ENCODE results near the gene DENND4C.
A peak's percentile ranks its signal among the peaks of the same experiment; 100 is the strongest.

Gene DENND4C

DNA sequence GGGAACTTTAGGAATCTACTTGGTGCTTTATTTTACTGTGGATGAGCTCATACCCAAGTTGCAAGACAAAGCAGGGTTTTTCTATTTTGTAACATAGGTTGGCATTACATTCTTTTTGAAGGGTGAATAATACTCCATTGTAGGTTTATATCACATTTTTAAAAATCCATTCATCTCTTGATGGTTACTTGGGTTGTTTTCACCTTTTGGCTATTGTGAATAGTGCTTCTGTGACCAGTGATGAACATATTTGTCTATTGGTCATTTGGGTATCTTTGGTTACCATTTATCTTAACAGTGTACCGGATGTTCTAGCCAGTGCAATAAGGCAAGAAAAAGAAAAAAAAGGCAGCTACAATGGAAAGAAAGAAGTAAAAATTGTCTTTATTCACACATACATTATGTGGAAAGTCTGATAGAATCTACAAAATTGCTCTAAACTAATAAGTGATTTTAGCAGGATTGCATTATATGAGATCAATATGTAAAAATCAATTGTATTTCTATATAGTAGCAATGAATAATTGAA lies 40.0 kb downstream of the DENND4C start:
- DNase-seq, result no peak

DNA sequence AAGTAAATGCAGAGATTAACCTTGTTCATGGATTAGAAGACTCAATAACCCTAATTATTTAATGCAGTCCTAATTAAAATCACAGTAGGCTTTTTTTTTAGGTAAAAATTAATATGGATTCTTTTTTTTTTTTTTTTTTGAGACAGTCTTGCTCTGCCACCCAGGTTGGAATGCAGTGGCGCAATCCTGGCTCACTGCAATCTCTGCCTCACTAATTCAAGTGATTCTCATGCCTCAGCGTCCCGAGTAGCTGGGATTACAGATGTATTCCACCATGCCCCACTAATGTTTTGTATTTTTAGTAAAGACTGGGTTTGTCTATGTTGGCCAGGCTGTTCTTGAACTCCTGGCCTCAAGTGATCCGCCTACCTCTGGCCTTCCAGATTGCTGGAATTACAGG lies 40.6 kb downstream of the DENND4C start:
- no peak for DNase-seq

DNA sequence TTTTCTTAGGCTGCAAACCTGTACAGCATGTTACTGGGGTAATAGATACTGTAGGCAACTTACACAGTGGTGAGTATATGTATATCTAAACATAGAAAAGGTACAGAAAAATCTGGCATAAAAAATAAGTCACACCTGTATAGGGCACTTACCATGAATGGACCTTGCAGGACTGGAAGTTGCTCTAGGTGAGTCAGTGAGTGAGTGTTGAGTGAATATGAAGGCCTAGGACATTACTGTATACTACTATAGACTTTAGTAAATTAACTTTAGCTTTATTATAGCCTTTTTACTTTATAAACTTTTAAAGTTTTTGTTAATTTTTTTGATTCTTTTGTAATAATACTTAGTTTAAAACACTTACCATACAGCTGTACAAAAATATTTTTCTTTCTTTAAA lies 51.3 kb downstream of the DENND4C start:
- DNase-seq, result no peak

DNA sequence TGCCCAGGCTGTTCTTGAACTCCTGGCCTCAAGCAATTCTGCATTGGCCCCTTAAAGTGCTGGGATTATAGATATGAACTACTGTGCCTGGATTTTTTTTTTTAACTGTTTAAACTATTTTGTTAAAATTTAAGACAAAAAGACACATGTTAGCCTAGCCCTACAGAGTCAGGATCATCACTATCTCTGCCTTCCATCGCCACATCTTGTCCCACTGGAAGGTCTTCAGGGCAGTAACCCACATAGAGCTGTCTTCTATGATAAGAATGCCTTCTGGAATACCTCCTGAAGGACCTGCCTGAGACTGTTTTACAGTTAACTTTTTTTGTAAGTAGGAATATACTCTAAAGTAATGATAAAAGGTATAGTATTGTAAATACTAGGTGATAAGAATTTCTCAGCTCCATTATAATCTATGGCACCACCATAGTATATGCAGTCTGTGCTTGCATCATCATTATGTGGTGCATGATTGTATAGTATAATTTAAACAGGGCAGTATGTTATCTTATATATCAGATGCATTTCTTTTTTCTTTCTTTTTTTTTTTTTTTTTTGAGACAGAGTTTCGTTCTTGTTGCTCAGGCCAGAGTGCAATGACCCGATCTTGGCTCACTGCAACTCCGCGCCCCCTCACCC lies 52.7 kb downstream of the DENND4C start:
- DNase-seq, result no peak

DNA sequence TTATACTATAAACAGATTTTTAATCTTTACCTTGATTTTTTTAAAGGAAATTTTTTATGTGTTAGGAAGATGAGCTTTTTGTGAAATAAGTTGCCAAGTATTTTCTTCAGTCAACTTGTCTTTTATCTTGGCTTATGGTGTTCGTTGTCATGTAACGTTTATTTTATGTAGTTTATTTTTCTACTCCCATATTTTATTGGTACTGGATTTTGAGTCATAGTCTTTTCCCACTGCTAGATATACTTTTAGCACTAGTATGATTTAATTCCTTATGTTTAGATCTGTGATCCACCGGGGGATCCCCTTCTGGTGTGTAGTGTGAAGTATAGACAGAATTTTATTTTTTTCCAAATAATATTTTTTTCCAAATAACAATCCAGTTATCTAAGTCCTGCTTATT lies 54.2 kb downstream of the DENND4C start:
- DNase-seq, result no peak

DNA sequence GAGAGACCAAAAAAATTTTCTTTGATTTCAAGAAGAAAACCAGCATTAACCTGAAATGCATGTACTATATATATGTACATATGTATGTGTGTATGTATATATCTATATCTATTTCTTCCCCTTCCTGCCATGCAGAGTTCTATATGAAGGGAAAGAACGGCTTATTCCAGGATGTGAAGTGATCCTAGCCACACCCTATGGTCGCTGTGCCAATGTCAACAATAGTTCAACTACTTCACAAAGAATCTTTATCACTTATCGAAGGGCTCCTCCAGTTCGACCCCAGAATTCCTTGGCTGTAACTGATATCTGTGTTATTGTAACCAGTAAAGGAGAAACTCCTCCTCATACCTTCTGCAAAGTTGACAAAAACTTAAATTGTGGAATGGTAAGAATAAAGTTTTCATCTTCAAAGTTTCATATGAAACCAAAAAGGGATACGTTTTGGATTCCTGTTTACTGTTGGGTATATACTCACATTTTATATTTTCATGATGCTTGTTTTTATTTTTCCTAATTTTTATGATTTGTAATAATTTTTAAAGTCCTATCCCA lies 56.2 kb downstream of the DENND4C start:
- no peak for DNase-seq

DNA sequence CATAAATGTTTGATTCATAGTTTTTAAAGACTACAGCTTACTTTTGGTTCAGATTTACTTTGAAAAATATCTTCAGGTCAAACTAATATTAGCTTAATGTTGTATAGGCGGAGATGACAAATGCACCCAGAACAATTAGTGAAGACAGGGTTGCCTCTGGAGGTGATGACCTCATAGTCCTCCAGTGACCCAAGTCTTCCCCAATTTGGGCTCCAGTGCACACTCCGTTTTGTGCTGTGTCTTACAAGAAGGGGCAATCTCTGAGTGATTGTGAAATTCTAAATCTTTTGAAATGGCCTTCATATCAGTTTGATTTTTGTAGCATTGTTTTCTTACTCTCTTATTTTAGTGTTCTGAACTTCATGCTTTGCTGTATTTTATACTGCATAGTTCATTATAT lies 57.6 kb downstream of the DENND4C start:
- no peak for DNase-seq

DNA sequence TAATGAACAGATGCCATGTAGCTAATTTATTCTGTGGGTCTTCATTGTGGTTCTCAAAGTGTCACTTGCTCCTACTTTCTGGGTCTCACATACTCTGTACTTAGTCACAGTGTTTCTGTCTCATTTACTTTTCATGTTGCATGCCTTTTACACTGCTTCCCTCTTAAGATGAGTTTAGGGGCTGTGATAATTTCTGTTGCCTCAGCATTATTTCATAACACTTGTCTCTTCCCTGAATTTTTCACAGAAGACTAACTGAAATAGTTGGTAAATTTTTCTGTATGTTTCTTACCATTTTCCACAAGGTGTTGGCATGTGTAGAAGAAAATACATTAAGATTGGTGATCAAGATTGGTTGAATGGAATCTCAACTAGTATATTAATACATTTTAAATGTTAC lies 59.6 kb downstream of the DENND4C start:
- no peak for DNase-seq

DNA sequence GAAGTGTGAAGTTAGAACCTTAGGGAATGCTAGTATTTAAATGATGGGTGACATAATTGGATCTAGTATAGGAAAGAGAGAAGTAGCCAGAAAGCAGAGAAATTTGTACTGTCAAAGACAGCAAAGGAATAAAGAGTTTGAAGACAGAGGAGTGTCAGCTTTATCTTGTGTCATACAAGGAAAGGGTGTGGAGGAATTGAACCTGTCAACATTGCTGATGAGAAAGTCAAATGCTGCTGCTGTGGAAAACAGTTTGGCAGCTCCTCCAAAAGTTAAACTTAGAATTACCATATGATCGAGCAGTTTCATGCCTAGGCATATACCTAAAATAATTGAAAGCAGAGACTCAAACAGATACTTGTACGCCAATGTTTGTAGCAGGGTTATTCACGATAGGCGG lies 63.7 kb downstream of the DENND4C start:
- DNase-seq, result no peak

DNA sequence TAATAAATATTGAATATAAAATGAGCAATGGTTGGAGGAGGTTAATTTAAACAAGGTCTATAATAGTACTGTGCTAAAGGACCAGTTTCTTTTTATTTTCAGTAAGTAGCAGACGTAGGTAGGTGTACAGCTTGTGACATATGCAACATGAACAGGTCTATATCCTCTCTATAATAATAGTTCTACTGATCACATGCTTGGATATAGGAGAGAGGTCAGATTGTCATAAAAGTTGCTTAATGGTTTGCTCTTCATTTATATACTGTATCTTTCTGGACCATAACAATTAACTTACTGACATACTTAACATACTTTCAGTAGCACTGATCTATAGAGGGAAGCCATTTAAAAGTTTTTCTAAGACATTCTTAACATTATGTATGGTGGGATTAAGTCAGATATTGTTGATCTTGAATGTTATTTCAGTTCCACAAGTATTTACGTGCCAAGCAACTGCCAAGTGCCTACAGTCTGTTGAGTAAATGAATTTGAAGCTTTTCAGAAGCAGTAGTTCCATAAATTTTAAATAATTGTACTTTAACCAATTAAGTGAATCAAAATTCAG lies 68.0 kb downstream of the DENND4C start:
- DNase-seq, result no peak

DNA sequence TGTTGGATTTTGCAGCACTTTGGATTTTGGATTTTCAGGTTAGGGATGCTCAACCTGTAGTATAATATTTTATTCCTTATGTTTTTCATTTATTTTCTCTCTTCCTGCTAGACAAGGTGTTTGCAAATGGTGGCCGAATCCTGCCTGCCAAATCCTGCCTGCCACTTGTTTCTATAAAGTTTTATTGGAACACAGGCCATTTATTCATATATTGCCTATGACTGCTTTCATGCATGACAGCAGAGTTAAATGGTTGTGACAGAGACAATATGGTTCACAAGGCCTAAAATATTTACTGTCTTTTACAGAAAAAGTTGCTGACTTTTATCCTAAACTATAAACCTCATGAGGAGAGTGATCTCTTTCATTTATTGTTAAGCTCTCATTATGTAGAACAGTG lies 72.7 kb downstream of the DENND4C start:
- DNase-seq, result no peak

DNA sequence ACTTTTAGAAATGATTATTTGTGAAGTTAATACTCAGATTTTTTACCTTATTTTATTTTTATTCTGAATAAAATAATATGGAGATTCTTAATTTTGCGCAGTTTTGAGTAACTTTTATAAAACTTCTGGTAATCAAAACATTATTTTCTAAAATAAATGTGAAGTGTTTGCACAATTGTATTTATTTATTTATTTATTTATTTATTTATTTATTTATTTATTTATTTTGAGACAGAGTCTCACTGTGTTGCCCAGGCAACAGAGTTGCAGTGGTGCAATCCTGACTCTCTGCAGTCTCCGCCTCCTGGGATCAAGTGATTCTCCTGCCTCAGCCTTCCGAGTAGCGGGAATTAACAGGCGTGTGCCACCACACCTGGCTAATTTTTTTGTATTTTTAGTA lies 76.1 kb downstream of the DENND4C start:
- DNase-seq, result no peak

DNA sequence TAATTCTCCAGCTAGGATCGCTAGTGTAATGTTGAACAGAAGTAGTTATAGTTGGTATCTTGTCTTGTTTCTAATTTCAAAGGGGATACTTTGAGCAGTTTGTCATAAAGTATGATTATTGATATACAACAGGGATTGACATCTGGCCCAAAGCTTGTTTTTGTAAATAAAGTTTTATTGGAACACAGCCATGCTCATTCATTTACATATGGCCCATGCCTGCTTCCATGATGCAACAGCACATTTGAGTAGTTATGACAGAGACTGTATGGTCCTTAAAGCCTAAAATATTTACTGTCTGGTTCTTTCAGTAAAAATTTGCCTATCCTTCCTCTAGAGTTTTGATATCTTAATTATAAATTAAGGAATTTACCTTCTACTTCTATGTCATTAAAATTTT lies 79.8 kb downstream of the DENND4C start:
- DNase-seq, result no peak

DNA sequence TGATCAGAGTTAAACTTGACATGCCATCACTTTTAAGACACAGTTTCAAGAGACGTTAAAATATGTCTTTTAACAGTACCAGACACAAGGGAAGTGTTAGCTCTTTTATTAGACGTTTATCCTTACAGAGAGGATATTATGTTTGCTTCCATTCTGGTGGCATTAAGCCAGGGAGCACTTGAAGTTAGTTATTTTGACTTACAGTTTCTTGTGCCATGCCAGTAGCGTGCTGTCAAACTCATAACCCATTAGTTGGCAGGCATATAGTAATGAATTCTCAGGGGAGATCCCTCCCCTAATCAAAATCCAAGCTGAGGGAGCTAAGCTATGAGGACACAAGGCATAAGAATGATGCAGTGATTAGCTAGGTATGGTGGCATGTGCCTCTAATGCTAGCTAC lies 83.1 kb downstream of the DENND4C start:
- DNase-seq, result no peak

DNA sequence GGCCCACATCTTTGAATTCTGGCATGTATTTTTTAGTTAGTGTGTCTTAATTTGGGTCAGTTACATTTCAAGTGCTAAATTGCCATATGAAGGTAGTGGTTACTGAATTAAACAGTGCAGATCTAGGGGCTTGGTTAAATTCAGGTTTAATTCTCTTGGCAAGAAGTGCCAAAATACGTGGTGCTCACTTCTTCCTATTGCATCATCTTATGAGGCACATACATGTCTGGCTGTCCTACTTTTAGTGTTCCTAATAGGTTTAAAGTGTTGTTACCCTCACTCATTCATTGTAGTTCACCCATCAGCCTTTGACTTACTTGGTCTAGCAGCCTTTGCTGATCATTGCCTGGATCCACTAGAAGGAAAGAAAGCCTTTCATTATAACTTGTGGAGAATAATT lies 90.0 kb downstream of the DENND4C start:
- DNase-seq, result no peak

DNA sequence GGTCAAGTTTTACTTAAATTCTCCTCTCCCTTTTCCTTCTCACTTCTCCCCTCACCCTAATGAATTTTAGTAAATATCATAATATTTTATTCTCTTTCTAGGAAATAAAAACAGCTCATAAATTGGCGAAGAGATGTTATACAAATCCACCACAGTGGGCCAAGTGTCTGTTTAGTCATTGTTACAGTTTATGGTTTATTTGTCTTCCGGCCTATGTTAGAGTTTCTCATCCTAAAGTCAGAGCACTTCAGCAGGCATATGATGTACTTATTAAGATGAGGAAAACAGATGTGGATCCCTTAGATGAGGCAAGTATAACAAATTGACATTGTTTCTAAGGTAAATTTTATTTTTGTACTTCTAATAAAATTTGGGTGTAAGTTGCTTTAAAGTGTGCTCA lies 101.4 kb downstream of the DENND4C start:
- no peak for DNase-seq

DNA sequence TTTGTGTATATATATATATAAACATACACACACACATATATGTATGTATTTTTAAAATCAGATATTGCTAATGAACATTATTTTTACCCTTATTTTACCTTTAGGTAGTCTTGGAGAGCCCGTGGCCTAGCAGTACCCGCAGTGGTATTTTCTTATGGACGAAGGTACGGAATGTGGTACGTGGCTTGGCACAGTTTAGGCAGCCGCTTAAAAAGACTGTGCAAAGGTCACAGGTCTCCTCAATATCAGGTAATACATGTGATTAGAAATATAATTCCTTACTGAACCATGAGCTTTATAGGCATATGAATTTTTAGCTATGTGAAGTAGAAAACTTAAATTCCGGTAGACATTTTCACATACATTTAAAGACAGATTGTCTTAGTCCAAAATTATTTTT lies 105.7 kb downstream of the DENND4C start:
- no peak for DNase-seq

DNA sequence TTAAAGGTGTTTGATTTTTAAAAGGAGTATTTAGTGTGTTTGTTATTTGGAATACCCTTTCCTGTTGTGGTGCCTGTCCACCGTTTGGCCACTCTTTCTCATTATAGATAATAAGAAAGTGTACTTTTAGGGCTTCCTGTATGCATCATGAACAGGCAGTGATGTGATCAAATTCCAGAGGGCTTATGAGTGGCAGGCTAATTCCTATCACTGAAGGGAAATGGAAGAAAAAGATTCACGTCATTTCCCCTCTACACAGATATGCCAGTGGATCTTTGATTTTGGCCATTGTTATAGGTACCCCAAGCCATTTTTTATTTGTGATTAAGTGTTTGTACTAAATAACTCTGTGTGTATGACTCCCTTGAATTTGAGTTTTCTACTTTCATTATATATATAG lies 112.5 kb downstream of the DENND4C start:
- no peak for DNase-seq

DNA sequence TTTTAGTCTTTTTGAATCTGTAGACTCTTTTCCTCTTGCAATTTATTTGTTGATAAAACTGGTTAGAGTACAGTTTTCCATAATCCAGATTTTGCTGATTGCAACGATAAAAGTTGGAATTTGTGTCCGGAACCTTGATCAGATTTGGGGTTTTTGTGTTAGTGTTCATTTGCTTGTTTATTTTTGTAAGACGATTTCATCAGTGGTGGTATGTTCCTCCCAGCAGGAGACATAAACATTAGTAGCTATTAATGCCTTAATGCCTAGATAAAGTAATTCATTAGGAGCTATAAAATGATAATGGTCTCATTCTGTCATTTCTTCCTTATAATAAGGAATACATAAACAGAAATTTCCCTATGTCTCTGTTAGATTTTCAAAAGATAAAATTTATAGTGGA lies 128.2 kb downstream of the DENND4C start:
- DNase-seq, result no peak

DNA sequence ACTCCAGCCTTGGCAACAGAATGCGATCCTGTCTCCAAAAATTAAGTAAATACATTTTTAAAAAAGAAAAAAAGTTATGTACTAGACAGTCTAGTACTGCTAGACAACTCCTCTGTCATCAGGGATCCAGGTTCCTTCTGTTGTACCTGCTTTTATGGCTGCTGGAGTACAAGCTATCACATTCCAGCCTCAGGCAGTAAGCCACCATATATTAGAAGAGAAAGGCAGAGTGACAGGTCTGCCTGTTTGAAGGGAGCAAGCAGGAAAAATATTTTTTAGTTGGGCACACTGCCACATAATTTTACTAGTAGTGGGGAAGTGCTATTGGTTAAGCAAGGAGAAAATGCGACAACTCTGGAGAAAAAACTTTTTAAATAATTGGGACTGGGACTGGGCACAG lies 138.6 kb downstream of the DENND4C start:
- no peak for DNase-seq

DNA sequence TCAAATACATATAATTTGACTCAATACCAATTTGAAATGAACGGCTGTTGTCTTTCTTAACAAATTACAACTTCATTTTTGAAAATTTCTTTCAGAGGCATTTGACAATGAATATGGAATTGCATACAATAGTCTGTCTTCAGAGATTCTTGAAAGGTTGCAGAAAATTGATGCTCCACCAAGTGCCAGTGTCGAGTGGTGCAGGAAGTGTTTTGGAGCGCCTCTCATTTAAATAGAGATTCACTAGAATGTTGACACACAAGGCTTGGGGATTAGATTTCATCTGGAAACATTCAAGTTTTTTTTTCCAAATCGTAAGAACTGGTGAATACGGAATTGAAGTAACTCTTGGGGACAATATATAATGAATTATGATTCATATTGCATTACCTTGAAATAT lies 141.4 kb downstream of the DENND4C start:
- no peak for DNase-seq

DNA sequence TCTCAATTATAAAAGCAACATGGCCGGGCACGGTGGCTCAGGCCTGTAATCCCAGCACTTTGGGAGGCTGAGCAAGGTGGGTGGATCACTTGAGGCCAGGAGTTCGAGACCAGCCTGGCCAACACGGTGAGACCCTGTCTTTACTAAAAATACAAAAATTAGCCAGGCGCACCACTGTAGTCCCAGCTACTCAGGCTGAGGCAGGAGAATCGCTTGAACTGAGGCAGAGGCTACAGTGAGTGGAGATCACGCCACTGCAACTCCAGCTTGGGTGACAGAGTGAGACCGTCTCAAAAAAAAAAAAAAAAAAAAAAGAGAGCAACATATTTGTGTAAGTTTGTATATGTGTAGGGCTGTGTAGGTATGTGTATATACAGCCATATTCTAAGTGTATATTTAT lies 142.1 kb downstream of the DENND4C start:
- peak; percentile 12 for DNase-seq

DNA sequence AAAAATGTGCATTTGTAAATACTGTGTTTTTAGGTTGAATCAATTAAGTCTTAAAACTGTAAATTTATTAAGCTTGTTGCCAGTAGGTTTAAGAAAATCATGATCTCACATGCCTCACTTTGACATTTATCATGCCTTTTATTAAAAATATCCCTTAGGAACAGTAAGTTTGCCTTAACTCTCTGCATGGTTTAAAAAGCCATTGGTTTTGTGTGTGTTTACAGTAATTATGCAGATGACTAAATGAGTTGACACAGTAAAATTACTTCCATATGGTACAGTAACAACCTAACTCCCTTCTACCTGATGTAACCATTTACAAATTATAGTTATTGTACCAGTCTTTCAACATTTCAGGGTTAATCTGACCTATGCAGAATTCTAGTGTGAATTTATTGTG lies 143.0 kb downstream of the DENND4C start:
- no peak for DNase-seq

DNA sequence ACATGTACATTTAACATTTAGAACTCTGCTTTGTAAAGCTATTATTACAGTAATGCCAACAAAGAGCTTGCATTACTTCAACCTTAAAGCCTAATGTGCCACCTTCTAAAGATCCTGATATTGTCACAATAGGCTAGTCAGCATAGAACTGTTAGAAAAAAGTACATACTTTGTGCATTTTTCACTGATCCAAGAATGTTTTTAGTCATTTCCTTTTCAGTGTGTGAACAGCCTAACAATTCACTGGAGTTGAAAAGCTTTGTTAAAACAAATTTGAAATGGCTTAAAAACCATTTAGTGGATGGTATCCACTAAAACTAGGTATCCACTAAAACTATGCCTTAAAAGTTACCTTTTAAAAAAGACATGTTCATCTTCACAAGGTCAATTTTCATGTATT lies 145.0 kb downstream of the DENND4C start:
- no peak for DNase-seq

DNA sequence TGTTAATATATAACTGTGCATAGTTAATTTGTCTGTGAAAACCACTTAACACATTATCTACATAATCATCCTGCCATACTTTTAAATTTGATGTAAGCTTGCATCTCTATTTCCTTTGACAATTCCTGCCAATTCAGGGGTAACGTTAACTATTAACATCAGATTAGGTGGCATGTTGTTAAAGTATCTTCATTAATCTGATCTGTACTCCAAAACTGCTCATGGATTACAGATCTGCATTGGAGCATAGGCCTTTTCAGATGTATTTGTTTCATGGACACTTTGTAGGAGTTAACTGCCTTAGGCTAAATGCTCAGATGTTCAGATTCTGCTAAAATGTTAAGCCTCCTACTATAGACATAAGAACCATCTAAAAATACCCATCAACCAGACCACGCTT lies 146.4 kb downstream of the DENND4C start:
- no peak for DNase-seq
